ENCODE data around the gene DHRS2.

DNA sequence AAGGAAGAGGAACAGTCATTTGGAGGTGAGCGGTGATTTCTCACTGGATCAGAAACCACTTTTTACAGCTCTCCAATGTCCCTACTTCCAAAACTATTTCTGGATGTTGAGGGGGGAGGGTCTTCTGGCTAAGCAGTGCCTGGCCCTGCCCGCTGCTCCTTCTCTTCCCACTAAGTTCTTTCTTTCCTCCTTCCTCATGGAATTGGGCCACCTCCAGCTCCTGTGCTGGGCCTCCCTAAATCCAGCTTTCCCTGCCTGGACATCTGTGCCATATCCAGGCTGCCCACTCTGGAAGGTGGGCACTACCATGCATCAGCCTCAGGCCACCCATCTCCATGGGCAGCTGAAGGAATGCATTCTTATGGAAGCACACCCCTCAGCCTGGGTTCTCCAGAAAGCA lies 11.5 kb downstream of the DHRS2 start:
- TF ChIP-seq POLR2A (IDR thresholded peaks at IDR 0.05; ENCODE audit: low read depth, low read length) (no peak), POLR2AphosphoS5 (IDR thresholded peaks at IDR 0.05; ENCODE audit: low read depth, low read length) (no peak), TAF1 (IDR thresholded peaks at IDR 0.05; ENCODE audit: low read depth, low read length) (no peak)
